ENCODE measurements around the gene ACSL5. TPM values are rescaled to one million over a fixed set of nuclear protein-coding genes. Genes with fewer than 3 reads are reported as not detected.

ACSL5 gene
- total and polyA plus RNA-seq, 2 of the 4 experiments (the other 2 are of a cell fraction): 0.87 to 1.3 TPM

DNA sequence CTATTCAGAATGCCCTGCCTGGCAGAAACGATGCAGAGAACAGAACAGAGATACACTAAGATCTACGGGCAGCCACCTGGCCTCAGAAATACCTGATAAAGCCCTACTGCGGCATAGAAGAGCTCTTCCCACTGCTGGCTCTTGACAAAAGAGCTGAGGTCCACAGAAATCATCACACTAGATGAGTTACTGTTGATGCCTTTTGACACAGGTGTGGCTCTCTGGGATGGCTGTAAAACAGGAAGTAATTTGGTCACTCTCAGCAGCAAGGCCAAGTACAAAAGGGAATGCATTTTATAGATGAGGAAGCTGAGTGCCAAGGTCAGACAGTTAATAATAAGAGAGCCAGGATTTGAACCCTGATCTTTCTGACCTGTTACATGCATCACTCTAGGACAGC lies 35.0 kb upstream of the ACSL5 start:
- Histone ChIP-seq H3K4ac (ENCODE audit: low read depth, low read length) (no peak overlapping the region), H2BK5ac (ENCODE audit: low read depth, low read length, poor library complexity, severe bottlenecking) (no peak overlapping the region), H2AK9ac (replicated peaks; ENCODE audit: low read depth, low read length, poor library complexity) (no peak overlapping the region), H4K91ac (ENCODE audit: insufficient read depth, low read depth, low read length) (no peak overlapping the region), H2AK5ac (ENCODE audit: low read depth, low read length) (no peak overlapping the region), H2BK120ac (ENCODE audit: low read depth, low read length) (no peak overlapping the region), H2AFZ (replicated peaks; ENCODE audit: low read length, poor library complexity) (no peak overlapping the region), H3K27ac (ENCODE audit: insufficient read depth, low read length) (no peak overlapping the region), H2BK15ac (ENCODE audit: low read depth, low read length) (no peak overlapping the region), H4K5ac (ENCODE audit: low read depth, low read length) (no peak overlapping the region), H3K14ac (replicated peaks; ENCODE audit: low read depth, low read length) (no peak overlapping the region), H3K23ac (ENCODE audit: low read depth, low read length) (no peak overlapping the region), H4K20me1 (ENCODE audit: insufficient read depth, low read length) (no peaks in the 10 kb centered on the region), H4K8ac (ENCODE audit: low read depth in 2 of 2, low read length in 2 of 2) (no peak overlapping the region), H3K9me3 (ENCODE audit: control insufficient read depth, insufficient read depth, low read length) (no peaks in the 10 kb centered on the region), H3K36me3 (ENCODE audit: control insufficient read depth, insufficient read depth, low read length) (no peaks in the 10 kb centered on the region), H3K4me2 (ENCODE audit: low read depth, low read length) (no peak overlapping the region), H3K9ac (ENCODE audit: low read depth, low read length) (no peak overlapping the region), H3K4me1 (ENCODE audit: control insufficient read depth, insufficient read depth, low read length) (no peaks in the 10 kb centered on the region), H3K4me3 (ENCODE audit: insufficient read depth, low read depth, low read length) (no peak overlapping the region), H2BK20ac (ENCODE audit: low read depth, low read length) (no peak overlapping the region), H3K18ac (ENCODE audit: low read depth, low read length) (no peak overlapping the region), H3K27me3 (ENCODE audit: control insufficient read depth, insufficient read depth, low read length) (no peaks in the 10 kb centered on the region; the same call in 1 of the 2 replicates), H3K79me1 (ENCODE audit: low read depth in 1 of 2, low read length in 2 of 2) (no peaks in the 10 kb centered on the region), H3K9me1 (ENCODE audit: insufficient read depth, low read length) (no peaks in the 10 kb centered on the region), H3K56ac (ENCODE audit: extremely low read depth, insufficient read depth, low read length) (no peak overlapping the region)
- no peak for ATAC-seq (ENCODE audit: low read depth)
- no TSS peak for BruUV-seq (replicated peaks)
- ChIA-PET POLR2A (ENCODE audit: unreplicated experiment) (no interaction called here), CTCF (no interaction called here)
- TF ChIP-seq RAD21 (IDR thresholded peaks at IDR 0.05; ENCODE audit: low read length): no peak
- TF ChIP-seq RCOR1 (IDR thresholded peaks at IDR 0.05; ENCODE audit: insufficient replicate concordance, low read length): no peak
- no peak for TF ChIP-seq SMC3 (IDR thresholded peaks at IDR 0.05; ENCODE audit: low read depth, low read length)
- TF ChIP-seq, protein P1, sequence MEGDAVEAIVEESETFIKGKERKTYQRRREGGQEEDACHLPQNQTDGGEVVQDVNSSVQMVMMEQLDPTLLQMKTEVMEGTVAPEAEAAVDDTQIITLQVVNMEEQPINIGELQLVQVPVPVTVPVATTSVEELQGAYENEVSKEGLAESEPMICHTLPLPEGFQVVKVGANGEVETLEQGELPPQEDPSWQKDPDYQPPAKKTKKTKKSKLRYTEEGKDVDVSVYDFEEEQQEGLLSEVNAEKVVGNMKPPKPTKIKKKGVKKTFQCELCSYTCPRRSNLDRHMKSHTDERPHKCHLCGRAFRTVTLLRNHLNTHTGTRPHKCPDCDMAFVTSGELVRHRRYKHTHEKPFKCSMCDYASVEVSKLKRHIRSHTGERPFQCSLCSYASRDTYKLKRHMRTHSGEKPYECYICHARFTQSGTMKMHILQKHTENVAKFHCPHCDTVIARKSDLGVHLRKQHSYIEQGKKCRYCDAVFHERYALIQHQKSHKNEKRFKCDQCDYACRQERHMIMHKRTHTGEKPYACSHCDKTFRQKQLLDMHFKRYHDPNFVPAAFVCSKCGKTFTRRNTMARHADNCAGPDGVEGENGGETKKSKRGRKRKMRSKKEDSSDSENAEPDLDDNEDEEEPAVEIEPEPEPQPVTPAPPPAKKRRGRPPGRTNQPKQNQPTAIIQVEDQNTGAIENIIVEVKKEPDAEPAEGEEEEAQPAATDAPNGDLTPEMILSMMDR (conservative IDR thresholded peaks at IDR 0.05; ENCODE audit: low read depth, low read length): no peak
- TF ChIP-seq, protein P2, sequence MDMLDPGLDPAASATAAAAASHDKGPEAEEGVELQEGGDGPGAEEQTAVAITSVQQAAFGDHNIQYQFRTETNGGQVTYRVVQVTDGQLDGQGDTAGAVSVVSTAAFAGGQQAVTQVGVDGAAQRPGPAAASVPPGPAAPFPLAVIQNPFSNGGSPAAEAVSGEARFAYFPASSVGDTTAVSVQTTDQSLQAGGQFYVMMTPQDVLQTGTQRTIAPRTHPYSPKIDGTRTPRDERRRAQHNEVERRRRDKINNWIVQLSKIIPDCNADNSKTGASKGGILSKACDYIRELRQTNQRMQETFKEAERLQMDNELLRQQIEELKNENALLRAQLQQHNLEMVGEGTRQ (IDR thresholded peaks at IDR 0.05; ENCODE audit: low read depth, low read length): no peak
- no peak for TF ChIP-seq MAZ (IDR thresholded peaks at IDR 0.05; ENCODE audit: borderline replicate concordance, low read depth, low read length)
- TF ChIP-seq POLR2A (IDR thresholded peaks at IDR 0.05; ENCODE audit: low read depth, low read length): no peak
- DNase-seq: no peak
- in situ Hi-C loops (cut with MboI; ENCODE audit: low sequenced_read_pairs) (no loop called here), intact Hi-C loops (cut with micrococcal nuclease) (no loop called here), dilution Hi-C loops (cut with HindIII; ENCODE audit: low sequenced_read_pairs, unreplicated experiment) (no loop called here)
- 42% methylated on average over 2 of the region's 3 CpGs; no CpG with 5 or more reads in 1 of the 2 experiments for WGBS, 2 experiments (ENCODE audit: extremely low coverage in 2 of 2, insufficient read length in 1 of 2)

Measured in IMR-90 (cell line).